Panc1 (cell line): Measurements from ENCODE around the gene KCTD13. TPM values are rescaled to one million over a fixed set of nuclear protein-coding genes. Genes with fewer than 3 reads are reported as not detected.

Experiments used
- ATAC-seq: fragments of 200-7000 bp; cut with Tn5 transposase; 2 replicates; pipeline ENCODE4 v1.9.1; 2020; ENCODE audit warnings: mild to moderate bottlenecking, moderate library complexity
- BruUV-seq: library from RNA; stranded (reverse); fragments of 400-500 nt; replicated peaks from 2 replicates; lab custom pipeline; 2021; lab: Mats Ljungman, UMichigan
- CTCF ChIA-PET: fragments of 300-600 bp; sonication (Branson Sonifier 250); formaldehyde crosslinking; loops from one replicate; lab custom pipeline; 2022; ENCODE audit warnings: antibody characterized with exemption; lab: Charles Lee
- POLR2A ChIA-PET: fragments of 300-600 bp; sonication (Branson Sonifier 250); formaldehyde crosslinking; loops from one replicate; lab custom pipeline; 2022; ENCODE audit warnings: antibody characterized with exemption; lab: Charles Lee
- DNase-seq: peaks from one replicate; pipeline ENCODE4 v3.0.0-alpha.2; 2010; ENCODE audit warnings: low read depth, low spot score
- H3K27ac ChIP-seq: 2 replicates; pipeline ENCODE4 v1.5.1; 2011; ENCODE audit warnings: mild to moderate bottlenecking, low read length, inconsistent platforms
- H3K27me3 ChIP-seq: fragments of 200-500 bp; sonication (Bioruptor generic); 2 replicates; pipeline ENCODE4 v1.6.0; 2014; ENCODE audit warnings: low read length, inconsistent platforms; ENCODE audit not compliant: control insufficient read depth, insufficient read depth
- H3K36me3 ChIP-seq: fragments of 200-500 bp; sonication (Bioruptor generic); 2 replicates; pipeline ENCODE4 v1.5.1; 2014; ENCODE audit warnings: inconsistent platforms, mild to moderate bottlenecking, low read length, moderate library complexity; ENCODE audit not compliant: control insufficient read depth, insufficient read depth
- H3K4me1 ChIP-seq: 2 replicates; pipeline ENCODE4 v1.5.1; 2011; ENCODE audit warnings: inconsistent platforms, mild to moderate bottlenecking, low read length, moderate library complexity; ENCODE audit not compliant: control insufficient read depth, insufficient read depth
- H3K4me3 ChIP-seq, 2 experiments: 2 replicates each; pipeline ENCODE4 v1.5.1; 2011 to 2012; ENCODE audit warnings: low read depth in 2 of 2, low read length in 2 of 2, mild to moderate bottlenecking in 2 of 2, inconsistent platforms in 1 of 2, moderate library complexity in 1 of 2
- H3K9me3 ChIP-seq: fragments of 200-500 bp; sonication (Bioruptor generic); 2 replicates; pipeline ENCODE4 v1.5.1; 2014; ENCODE audit warnings: low read depth, mild to moderate bottlenecking, inconsistent platforms, low read length, moderate library complexity; ENCODE audit not compliant: control insufficient read depth, insufficient read depth
- CTCF ChIP-seq: fragments of 450-650 bp; IDR thresholded peaks from 2 replicates; pipeline ENCODE4 v1.5.1; 2017; ENCODE audit warnings: mild to moderate bottlenecking
- POLR2AphosphoS5 ChIP-seq: IDR thresholded peaks from 2 replicates; pipeline ENCODE4 v1.6.1; 2012; ENCODE audit warnings: mild to moderate bottlenecking, low read depth, low read length, moderate library complexity
- REST ChIP-seq, 2 experiments: IDR thresholded peaks; 2 replicates each; pipeline ENCODE4 v1.6.1; 2011 to 2012; ENCODE audit warnings: low read depth in 2 of 2, control low read depth in 1 of 2, low read length in 1 of 2, mild to moderate bottlenecking in 1 of 2, moderate library complexity in 1 of 2; ENCODE audit not compliant: insufficient read depth in 1 of 2
- SIN3A ChIP-seq: IDR thresholded peaks from 2 replicates; pipeline ENCODE4 v1.6.1; 2012; ENCODE audit warnings: low read depth, mild to moderate bottlenecking, low read length, moderate library complexity, borderline replicate concordance; ENCODE audit not compliant: insufficient read depth
- TCF7L2 ChIP-seq: IDR thresholded peaks from 2 replicates; pipeline ENCODE4 v1.6.1; 2011; ENCODE audit warnings: mild to moderate bottlenecking, low read depth, low read length, inconsistent platforms
- in situ Hi-C: cut with HindIII; loops from 2 replicates; pipeline ENCODE4 v1.10.0; 2016; ENCODE audit warnings: low sequenced_read_pairs, low pct_unique_long_range_greater_than_20kb
- intact Hi-C: fragments of 100-400 bp; cut with micrococcal nuclease; formaldehyde crosslinking; loops from one replicate; pipeline ENCODE4 v1.10.0; 2022; ENCODE audit not compliant: unreplicated experiment
- total RNA-seq: library from RNA; stranded (reverse); gene quantifications from one replicate; pipeline ENCODE4 v1.2.1, GENCODE V29; 2021; ENCODE audit not compliant: unreplicated experiment

The KCTD13 gene
- total RNA-seq, 1 experiment from 2014 or later = 45.7 TPM

GRCh38 chr16:29959293-29959692 is 33.3 kb upstream of the KCTD13 start:
- Histone ChIP-seq H3K9me3 (no peaks in the 10 kb centered on the region), H3K27ac (no peak overlapping the region), H3K4me3 (no peak overlapping the region), H3K27me3 (no peaks in the 10 kb centered on the region), H3K36me3 (no peaks in the 10 kb centered on the region), H3K4me1 (peaks cover 15% of the 10 kb centered on the region)
- ChIA-PET CTCF (no interaction called here), POLR2A (interaction anchor here (0.6 kb wide), 1 partner anchor 16 kb away, joined by 3 read pairs; no protein-coding TSS in a partner anchor)
- no TSS peak for BruUV-seq
- TF ChIP-seq TCF7L2 (no peak), REST (IDR thresholded peaks at IDR 0.05; ENCODE audit: insufficient read depth in 1 of 2, low read depth in 2 of 2, low read length in 1 of 2) (no peak)
- intact Hi-C loops = no loop called here
- ATAC-seq (no peak), DNase-seq (no peak)
- in situ Hi-C loops = no loop called here

- peaks cover 15% of the 10 kb centered on the region for H3K4me1 ChIP-seq
- POLR2A ChIA-PET = interaction anchor here (0.6 kb wide), 1 partner anchor 15 kb away, joined by 3 read pairs; no protein-coding TSS in a partner anchor
- H3K4me3 ChIP-seq = no peak overlapping the region
- no peaks in the 10 kb centered on the region for H3K36me3 ChIP-seq
- TF ChIP-seq SIN3A = no peak
- TF ChIP-seq POLR2AphosphoS5 = no peak
- TF ChIP-seq REST (IDR thresholded peaks at IDR 0.05; ENCODE audit: insufficient read depth in 1 of 2, low read depth in 2 of 2, low read length in 1 of 2) = no peak
- no peak for TF ChIP-seq CTCF
- no peaks in the 10 kb centered on the region for H3K9me3 ChIP-seq
- no peak for DNase-seq
- in situ Hi-C loops (no loop called here), intact Hi-C loops (no loop called here)
- H3K27me3 ChIP-seq = no peaks in the 10 kb centered on the region
- ATAC-seq = no peak
- no peak overlapping the region for H3K27ac ChIP-seq
- BruUV-seq = no TSS peak
- CTCF ChIA-PET = no interaction called here
These were observed 32.7 kb upstream of the KCTD13 start for GRCh38 chr16:29958756-29959155.
